ENCODE data around the gene LITAFD.
"Not testable (repeated sequence)": the region's sequence is repeated elsewhere in the genome, so short reads cannot be mapped to it uniquely, and the experiment has no call there.

Gene LITAFD

DNA sequence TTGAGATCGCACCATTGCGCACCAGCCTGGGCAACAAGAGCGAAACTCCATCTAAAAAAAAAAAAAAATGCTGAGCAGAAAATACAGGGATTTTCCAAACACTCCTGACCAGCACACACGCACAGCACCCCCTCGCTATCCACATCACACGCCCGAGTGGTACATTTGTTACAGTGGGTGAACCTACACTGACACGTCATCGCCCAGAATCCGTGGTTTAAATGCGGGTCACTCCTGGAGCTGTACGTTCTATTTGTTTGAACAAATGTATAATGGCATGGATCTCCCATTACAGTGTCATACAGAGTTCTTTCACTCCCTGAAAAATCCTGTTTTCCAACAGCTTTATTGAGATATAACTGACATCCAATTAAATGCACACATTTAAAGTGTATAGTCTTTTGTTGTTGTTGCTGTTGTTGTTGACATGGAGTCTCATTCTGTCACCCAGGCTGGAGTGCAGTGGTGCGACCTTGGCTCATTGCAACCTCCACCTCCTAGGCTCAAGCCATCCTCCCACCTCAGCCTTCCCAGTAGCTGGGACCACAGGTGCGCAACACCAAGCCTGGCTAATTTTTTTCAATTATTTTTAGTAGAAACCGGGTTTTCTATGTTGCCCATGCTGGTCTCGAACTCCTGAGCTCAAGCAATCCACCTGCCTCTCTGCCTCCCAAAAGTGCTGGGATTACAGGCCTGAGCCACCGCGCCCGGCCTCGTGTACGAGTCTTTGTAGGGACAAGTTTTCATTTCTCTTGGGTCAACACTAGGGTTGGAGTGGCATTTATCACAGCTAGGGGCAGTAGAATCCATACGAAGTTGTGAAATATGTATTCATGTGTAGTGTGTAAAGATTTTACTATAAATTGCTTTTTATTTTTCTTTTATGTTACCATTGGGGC, 8.9 kb upstream of the LITAFD start:
- no peak for DNase-seq

GRCh38 chr16:8873866-8874195, 8.3 kb upstream of the LITAFD start:
- not testable (repeated sequence) for DNase-seq

DNA sequence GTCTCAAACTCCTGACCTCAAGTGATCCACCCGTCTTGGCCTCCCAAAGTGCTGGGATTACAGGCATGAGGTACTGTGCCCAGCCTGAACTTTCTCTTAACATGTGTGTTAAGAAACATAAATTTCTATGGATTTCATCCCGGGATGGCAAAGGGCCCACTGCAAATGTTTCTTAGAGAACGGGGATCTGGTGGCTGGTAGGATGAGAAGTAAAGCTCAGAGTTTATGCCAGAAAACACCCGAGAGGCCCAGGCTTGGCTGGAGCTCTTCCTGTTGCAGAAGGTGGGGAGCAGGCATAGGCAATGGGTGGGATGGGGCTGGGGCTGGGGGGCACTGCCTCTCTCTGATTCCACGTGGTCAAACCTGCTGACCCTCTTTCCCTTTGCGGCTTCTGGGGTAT, 7.8 kb upstream of the LITAFD start:
- no peak for DNase-seq

- DNase-seq, result not testable (repeated sequence)
Measured at GRCh38 chr16:8875317-8875716, 6.8 kb upstream of the LITAFD start.

- no peak for DNase-seq
Measured at GRCh38 chr16:8877894-8878522, 4.1 kb upstream of the LITAFD start.

- DNase-seq, result no peak
Measured at GRCh38 chr16:8878523-8878911, 3.6 kb upstream of the LITAFD start.

DNA sequence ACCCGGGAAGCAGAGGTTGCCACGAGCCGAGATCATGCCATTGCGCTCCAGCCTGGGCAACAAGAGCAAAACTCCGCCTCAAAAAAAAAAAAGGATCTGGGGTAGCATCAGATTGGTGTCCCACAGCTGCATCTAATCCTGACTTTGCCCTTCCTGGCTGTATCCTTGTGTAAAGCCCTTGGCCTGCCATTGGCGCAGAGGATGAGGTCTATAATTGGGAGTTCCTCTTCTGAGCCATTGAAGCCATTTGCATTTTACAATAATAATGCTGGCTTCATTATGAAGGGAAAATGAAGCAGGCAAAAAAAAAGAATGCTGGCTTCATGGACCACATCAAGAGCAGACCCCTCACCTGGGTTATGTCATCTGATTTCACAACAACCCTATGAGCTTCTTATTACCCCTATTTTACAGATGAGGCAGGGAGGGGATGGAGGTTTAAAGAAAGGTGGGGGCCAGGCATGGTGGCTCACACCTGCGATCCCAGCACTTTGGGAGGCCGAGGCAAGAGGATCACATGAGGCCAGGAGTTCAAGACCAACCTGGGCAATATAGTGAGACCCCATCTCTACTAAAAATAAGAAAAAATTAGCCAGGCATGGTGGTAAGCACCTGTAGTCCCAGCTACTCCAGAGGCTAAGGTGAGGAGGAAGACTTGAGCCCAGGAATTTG, 1.2 kb upstream of the LITAFD start:
- DNase-seq, result no peak

DNA sequence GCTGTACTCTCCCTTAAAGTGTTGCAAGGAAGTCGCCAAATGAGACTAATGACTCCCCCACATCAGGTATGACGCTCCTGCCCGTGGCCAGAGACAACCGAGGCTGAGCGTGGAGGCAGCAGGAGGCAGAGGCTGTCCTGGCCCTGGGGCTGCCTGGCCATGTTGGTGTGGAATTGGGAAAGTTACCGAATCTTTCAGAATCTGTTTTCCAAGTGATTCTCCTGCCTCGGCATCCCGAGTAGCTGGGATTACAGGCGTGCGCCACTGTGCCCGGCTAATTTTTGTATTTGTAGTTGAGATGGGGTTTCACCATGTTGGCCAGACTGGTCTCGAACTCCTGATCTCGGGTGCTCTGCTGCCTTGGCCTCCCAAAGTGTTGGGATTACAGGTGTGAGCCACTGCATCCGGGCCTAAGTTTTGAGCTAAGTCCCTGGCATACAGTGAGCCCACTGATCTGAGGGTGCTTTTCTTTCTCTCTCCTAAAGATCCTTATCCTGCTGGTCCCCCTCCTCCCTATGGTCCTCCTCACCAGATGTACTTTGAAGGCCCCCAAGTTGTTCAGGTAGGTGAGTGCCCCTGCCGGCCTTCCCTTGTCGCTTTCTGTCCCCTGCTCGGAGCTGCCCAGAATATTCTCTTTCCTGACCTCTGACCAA, 700 bp downstream of the LITAFD start:
- no peak for DNase-seq

GRCh38 chr16:8885674-8886592, 3.8 kb downstream of the LITAFD start:
- DNase-seq, result no peak

- DNase-seq, result no peak
Measured at GRCh38 chr16:8886593-8887430, 4.7 kb downstream of the LITAFD start.

- no peak for DNase-seq
Measured at GRCh38 chr16:8887431-8887765, 5.2 kb downstream of the LITAFD start.

- DNase-seq, result no peak
Measured at GRCh38 chr16:8887952-8888560, 5.9 kb downstream of the LITAFD start.

GRCh38 chr16:8888951-8889892, 7.1 kb downstream of the LITAFD start:
- no peak for DNase-seq

DNA sequence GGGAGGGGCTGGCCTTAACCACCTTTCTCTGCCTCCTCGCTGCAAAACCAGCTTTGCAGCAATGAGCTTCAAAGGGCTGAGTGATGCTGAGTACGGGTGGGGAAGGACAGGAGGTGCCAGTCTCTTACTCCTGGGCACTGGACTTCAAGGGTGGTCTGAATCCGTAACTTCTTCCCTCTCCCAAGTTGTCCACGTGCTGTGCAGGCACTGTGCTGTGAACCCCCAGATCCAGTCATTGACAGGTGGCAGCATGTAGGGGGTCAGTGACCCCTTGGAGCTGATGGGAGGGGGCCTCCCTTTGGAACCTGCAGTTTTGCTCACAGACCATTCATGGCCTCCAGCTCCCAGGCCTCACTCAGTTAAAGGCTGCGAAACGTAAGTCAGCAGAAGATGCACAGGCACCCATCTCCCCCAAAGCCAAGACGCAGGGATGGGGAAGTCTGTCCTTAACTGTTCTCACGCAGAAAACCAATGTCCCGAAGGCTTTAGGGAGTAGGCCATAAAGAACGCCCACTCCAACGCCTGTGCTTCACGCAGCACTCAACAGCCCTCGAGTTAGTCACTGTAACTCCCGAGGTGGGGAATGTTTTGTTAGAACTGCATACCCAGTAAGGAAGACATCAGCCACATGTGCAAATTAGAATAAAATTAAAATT, 7.9 kb downstream of the LITAFD start:
- DNase-seq, result no peak

- DNase-seq, result no peak
Measured at GRCh38 chr16:8890549-8890921, 8.4 kb downstream of the LITAFD start.

DNA sequence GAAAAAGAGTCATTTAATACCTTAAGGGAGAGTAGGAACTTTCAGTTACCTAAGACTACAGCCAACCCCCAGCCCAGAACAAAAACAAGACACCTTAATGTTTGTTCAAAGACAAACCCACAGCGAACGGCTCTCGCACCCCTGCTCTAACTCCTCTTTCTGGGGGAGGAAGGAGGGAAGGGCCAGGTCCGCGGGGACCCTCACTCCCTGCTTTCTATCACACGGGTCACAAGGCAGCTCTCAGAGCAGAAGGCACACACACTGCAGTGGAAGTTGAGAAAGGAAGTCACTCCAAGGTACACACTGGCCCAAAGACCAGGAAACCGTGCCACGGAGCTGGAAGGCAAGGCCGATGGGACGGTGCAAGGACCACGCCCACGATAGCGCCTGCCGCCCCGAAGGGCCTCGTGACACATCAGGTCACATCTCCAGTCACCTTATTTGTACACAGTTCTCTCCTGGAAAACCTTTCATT, 10.0 kb downstream of the LITAFD start:
- DNase-seq, result no peak

- no peak for DNase-seq
Measured at GRCh38 chr16:8893426-8893825, 11.3 kb downstream of the LITAFD start.

GRCh38 chr16:8893976-8894690, 12.0 kb downstream of the LITAFD start:
- no peak for DNase-seq
